NT2/D1 (cell line): Measurements from ENCODE around the gene PLCB1.

Source experiments
- DNase-seq: peaks from one replicate; pipeline ENCODE4 v3.0.0-alpha.2; 2011; ENCODE audit warnings: low read depth, low spot score
- H3K27me3 ChIP-seq: 2 replicates; pipeline ENCODE4 v1.6.0; 2011; ENCODE audit warnings: mild to moderate bottlenecking; ENCODE audit not compliant: insufficient read length, insufficient read depth
- H3K36me3 ChIP-seq: 2 replicates; pipeline ENCODE4 v1.6.1; 2011; ENCODE audit warnings: mild to moderate bottlenecking, low read length, mixed read lengths; ENCODE audit not compliant: insufficient read depth, insufficient read length
- H3K4me1 ChIP-seq: 2 replicates; pipeline ENCODE4 v1.5.1; 2011; ENCODE audit not compliant: insufficient read depth, insufficient read length
- H3K4me3 ChIP-seq: 2 replicates; pipeline ENCODE4 v1.5.1; 2011; ENCODE audit warnings: low read depth; ENCODE audit not compliant: insufficient read length
- H3K9ac ChIP-seq: 2 replicates; pipeline ENCODE4 v1.6.0; 2011; ENCODE audit warnings: low read depth; ENCODE audit not compliant: insufficient read length
- H3K9me3 ChIP-seq: 2 replicates; pipeline ENCODE4 v1.5.1; 2011; ENCODE audit warnings: mild to moderate bottlenecking, low read length; ENCODE audit not compliant: insufficient read depth
- SUZ12 ChIP-seq: IDR thresholded peaks from 2 replicates; pipeline ENCODE4 v1.6.1; 2011; ENCODE audit not compliant: insufficient read length, insufficient read depth; ENCODE audit errors: extremely low read depth
- YY1 ChIP-seq: IDR thresholded peaks from 2 replicates; pipeline ENCODE4 v1.6.1; 2011; ENCODE audit not compliant: insufficient read length, insufficient read depth
- ZNF274 ChIP-seq: IDR thresholded peaks from 2 replicates; pipeline ENCODE4 v1.6.1; 2011; ENCODE audit warnings: mild to moderate bottlenecking, low read depth, low read length

PLCB1 gene

GRCh38 chr20:8867038-8867740 lies 735.1 kb downstream of the PLCB1 start:
- H3K4me1 ChIP-seq: no peaks in the 10 kb centered on the region
- no peak overlapping the region for H3K4me3 ChIP-seq
- DNase-seq: no peak
- no peak for TF ChIP-seq ZNF274
- H3K9me3 ChIP-seq: no peaks in the 10 kb centered on the region
- H3K9ac ChIP-seq: no peak overlapping the region
- H3K27me3 ChIP-seq: no peaks in the 10 kb centered on the region
- no peaks in the 10 kb centered on the region for H3K36me3 ChIP-seq

- no peak for DNase-seq
- Histone ChIP-seq H3K27me3 (no peaks in the 10 kb centered on the region), H3K4me1 (no peaks in the 10 kb centered on the region), H3K36me3 (no peaks in the 10 kb centered on the region), H3K9me3 (no peaks in the 10 kb centered on the region), H3K4me3 (no peak overlapping the region), H3K9ac (no peak overlapping the region)
- TF ChIP-seq YY1: no peak
- no peak for TF ChIP-seq ZNF274
- no peak for TF ChIP-seq SUZ12
These were observed 738.6 kb downstream of the PLCB1 start for GRCh38 chr20:8870652-8871051.

GRCh38 chr20:8874437-8874836 lies 742.4 kb downstream of the PLCB1 start:
- H3K27me3 ChIP-seq: no peaks in the 10 kb centered on the region

GRCh38 chr20:8875586-8875985 lies 743.5 kb downstream of the PLCB1 start:
- H3K9ac ChIP-seq: no peak overlapping the region
- no peaks in the 10 kb centered on the region for H3K36me3 ChIP-seq
- H3K4me1 ChIP-seq: no peaks in the 10 kb centered on the region
- TF ChIP-seq YY1: no peak
- no peak for TF ChIP-seq SUZ12
- TF ChIP-seq ZNF274: no peak
- no peaks in the 10 kb centered on the region for H3K27me3 ChIP-seq
- H3K4me3 ChIP-seq: no peak overlapping the region
- no peaks in the 10 kb centered on the region for H3K9me3 ChIP-seq
- DNase-seq: no peak

More at GRCh38 chr20:8874437-8874836, 742.4 kb downstream of the PLCB1 start:
- Histone ChIP-seq H3K4me1 (no peaks in the 10 kb centered on the region), H3K9me3 (no peaks in the 10 kb centered on the region), H3K4me3 (no peak overlapping the region), H3K36me3 (no peaks in the 10 kb centered on the region), H3K9ac (no peak overlapping the region)
- TF ChIP-seq SUZ12 (no peak), YY1 (no peak), ZNF274 (no peak)
- DNase-seq: no peak

GRCh38 chr20:8876366-8876765 lies 744.3 kb downstream of the PLCB1 start:
- Histone ChIP-seq H3K36me3 (no peaks in the 10 kb centered on the region), H3K9ac (no peak overlapping the region), H3K9me3 (no peaks in the 10 kb centered on the region), H3K27me3 (no peaks in the 10 kb centered on the region), H3K4me3 (no peak overlapping the region), H3K4me1 (no peaks in the 10 kb centered on the region)
- no peak for DNase-seq
- TF ChIP-seq SUZ12 (no peak), ZNF274 (no peak), YY1 (no peak)

- TF ChIP-seq SUZ12 (no peak), ZNF274 (no peak), YY1 (no peak)
- Histone ChIP-seq H3K36me3 (no peaks in the 10 kb centered on the region), H3K27me3 (no peaks in the 10 kb centered on the region)
These were observed 745.2 kb downstream of the PLCB1 start for GRCh38 chr20:8877294-8877693.

GRCh38 chr20:8879669-8880068 lies 747.6 kb downstream of the PLCB1 start:
- H3K36me3 ChIP-seq: no peaks in the 10 kb centered on the region
- H3K9ac ChIP-seq: no peak overlapping the region
- no peak overlapping the region for H3K4me3 ChIP-seq
- no peaks in the 10 kb centered on the region for H3K9me3 ChIP-seq
- H3K4me1 ChIP-seq: no peaks in the 10 kb centered on the region
- H3K27me3 ChIP-seq: no peaks in the 10 kb centered on the region
- DNase-seq: no peak
- no peak for TF ChIP-seq YY1
- TF ChIP-seq ZNF274: no peak
- no peak for TF ChIP-seq SUZ12

More at GRCh38 chr20:8877294-8877693, 745.2 kb downstream of the PLCB1 start:
- H3K4me3 ChIP-seq: no peak overlapping the region
- no peak overlapping the region for H3K9ac ChIP-seq
- DNase-seq: no peak
- no peaks in the 10 kb centered on the region for H3K4me1 ChIP-seq
- H3K9me3 ChIP-seq: no peaks in the 10 kb centered on the region
